Measurements from ENCODE around the gene COX6B2.
"Not testable (repeated sequence)": the region's sequence is repeated elsewhere in the genome, so short reads cannot be mapped to it uniquely, and the experiment has no call there.

Gene COX6B2

GRCh38 chr19:55354698-55355212, at the start of gene COX6B2:
TSS of gene COX6B2 (minus strand) at chr19:55354719. CDS start at chr19:55354521, 198 bp downstream.
- peak within 1 kb of the TSS in 6 of 7 experiments; percentile 17 to 41 (median 30) for H3K4me3 ChIP-seq

GRCh38 chr19:55402509-55402908, 48.0 kb upstream of the COX6B2 start:
- Histone ChIP-seq H3K27ac (no peak overlapping the region), H3K4me3 (no peak overlapping the region)

More at GRCh38 chr19:55354698-55355212, at the start of gene COX6B2:
- H3K27ac ChIP-seq = peak within 1 kb of the TSS in 2 of 21 experiments; percentile 9 to 16

GRCh38 chr19:55401390-55401789, 46.9 kb upstream of the COX6B2 start:
- H3K4me3 ChIP-seq, H3K27ac ChIP-seq: not testable (repeated sequence)

GRCh38 chr19:55400281-55401087, 46.0 kb upstream of the COX6B2 start:
- Histone ChIP-seq H3K27ac (peak overlapping the region in 2 of 21 experiments; percentile 24 to 60), H3K4me3 (no peak overlapping the region)

- peak overlapping the region in 1 of 21 experiments; percentile 14 for H3K27ac ChIP-seq
- H3K4me3 ChIP-seq = no peak overlapping the region
Observed at GRCh38 chr19:55398200-55398925, 43.8 kb upstream of the COX6B2 start.

GRCh38 chr19:55392820-55393761, 38.6 kb upstream of the COX6B2 start:
- H3K4me3 ChIP-seq = no peak overlapping the region
- no peak overlapping the region for H3K27ac ChIP-seq

GRCh38 chr19:55391702-55392615, 37.4 kb upstream of the COX6B2 start:
- H3K4me3 ChIP-seq = no peak overlapping the region
- H3K27ac ChIP-seq = no peak overlapping the region

- Histone ChIP-seq H3K27ac (no peak overlapping the region), H3K4me3 (no peak overlapping the region)
Observed at GRCh38 chr19:55391191-55391670, 36.7 kb upstream of the COX6B2 start.

- no peak overlapping the region for H3K4me3 ChIP-seq
- no peak overlapping the region for H3K27ac ChIP-seq
Observed at GRCh38 chr19:55390461-55390880, 36.0 kb upstream of the COX6B2 start.

- no peak overlapping the region for H3K4me3 ChIP-seq
- no peak overlapping the region for H3K27ac ChIP-seq
Observed at GRCh38 chr19:55389386-55390317, 35.1 kb upstream of the COX6B2 start.

GRCh38 chr19:55387736-55388497, 33.4 kb upstream of the COX6B2 start:
- peak overlapping the region in 6 of 7 experiments; percentile 69 to 98 (median 96) for H3K4me3 ChIP-seq
- H3K27ac ChIP-seq = peak overlapping the region in 7 of 21 experiments; percentile 88 to 97 (median 92)

- peak overlapping the region; percentile 52 to 97 (median 92) for H3K27ac ChIP-seq
Observed at GRCh38 chr19:55386493-55386971, 32.0 kb upstream of the COX6B2 start.

GRCh38 chr19:55385724-55386492, 31.4 kb upstream of the COX6B2 start, which contains the start of gene RPL28:
TSS of gene RPL28 (plus strand) at chr19:55385932. CDS start at chr19:55386358, 426 bp downstream.
- peak within 1 kb of the TSS; percentile 52 to 97 (median 92) for H3K27ac ChIP-seq
- peak within 1 kb of the TSS; percentile 69 to 98 (median 96) for H3K4me3 ChIP-seq

More at GRCh38 chr19:55386493-55386971, 32.0 kb upstream of the COX6B2 start:
- H3K4me3 ChIP-seq = peak overlapping the region; percentile 69 to 98 (median 96)

- H3K4me3 ChIP-seq = peak overlapping the region; percentile 69 to 98 (median 96)
- peak overlapping the region in 20 of 21 experiments; percentile 61 to 95 (median 92) for H3K27ac ChIP-seq
Observed at GRCh38 chr19:55384920-55385723, 30.6 kb upstream of the COX6B2 start.

All from skin epidermis (tissue), 12 donors.